ENCODE measurements around the gene PRPSAP1. TPM values are rescaled to one million over a fixed set of nuclear protein-coding genes. Genes with fewer than 3 reads are reported as not detected.

PRPSAP1 gene
- total and polyA plus RNA-seq, 2 of the 8 experiments (the other 6 are each of a cell fraction or from before 2014, with no cell fraction given): 32.0 to 54.2 TPM

- Histone ChIP-seq H2BK120ac (replicated peaks; ENCODE audit: low read depth, low read length) (no peak overlapping the region), H3K18ac (ENCODE audit: extremely low read depth, low read length) (no peak overlapping the region), H3K4ac (replicated peaks; ENCODE audit: insufficient read length, low read depth, low read length) (no peak overlapping the region), H3K79me2 (ENCODE audit: control insufficient read depth in 1 of 2, insufficient read depth in 2 of 2, low read length in 2 of 2) (peaks cover 0 to 10% of the 10 kb centered on the region in 2 experiments; a peak in 1 of 4 replicates), H3K27me3 (replicated peaks in 1 of 4; ENCODE audit: control insufficient read depth in 3 of 4, extremely low read depth in 1 of 4, insufficient read depth in 3 of 4, low read length in 3 of 4) (no peaks in the 10 kb centered on the region), H3K4me3 (ENCODE audit: extremely low read depth in 1 of 4, insufficient read depth in 2 of 4, low read depth in 3 of 4, low read length in 4 of 4) (no peak overlapping the region; a peak in 2 of 8 replicates), H4K8ac (ENCODE audit: extremely low read depth, insufficient read depth, low read length) (no peak overlapping the region; the same call in 1 of the 2 replicates), H3K9me3 (ENCODE audit: insufficient read depth in 2 of 2, low read depth in 1 of 2, low read length in 1 of 2) (no peaks in the 10 kb centered on the region), H3K9ac (replicated peaks in 1 of 4; ENCODE audit: extremely low read depth in 1 of 4, low read depth in 3 of 4, low read length in 3 of 4) (no peak overlapping the region), H2BK5ac (ENCODE audit: low read depth, low read length) (no peak overlapping the region), H4K91ac (replicated peaks; ENCODE audit: insufficient read length, low read length) (no peak overlapping the region), H3K56ac (replicated peaks; ENCODE audit: insufficient read length, low read depth, low read length) (no peak overlapping the region), H2BK15ac (ENCODE audit: low read length) (no peak overlapping the region), H2BK12ac (ENCODE audit: low read depth, low read length) (no peak overlapping the region), H3K27ac (ENCODE audit: low read depth, low read length) (no peak overlapping the region), H3K23ac (ENCODE audit: insufficient read length) (no peak overlapping the region), H3K14ac (ENCODE audit: insufficient read length) (no peak overlapping the region), H2BK20ac (ENCODE audit: low read length) (no peak overlapping the region), H3K4me1 (replicated peaks in 1 of 4; ENCODE audit: control insufficient read depth in 3 of 4, insufficient read depth in 4 of 4, low read length in 3 of 4) (peaks cover 0 to 6% (median 0%) of the 10 kb centered on the region in 4 experiments; a peak in 3 of 7 replicates), H3K4me2 (ENCODE audit: insufficient read depth in 1 of 2, low read depth in 2 of 2, low read length in 2 of 2) (peak overlapping the region in 1 of 2 experiments; percentile 94; a peak in 2 of 4 replicates), H4K20me1 (replicated peaks in 1 of 2; ENCODE audit: control insufficient read depth in 1 of 2, insufficient read depth in 2 of 2, low read length in 2 of 2) (peaks cover 0 to 4% of the 10 kb centered on the region in 2 experiments), H2AFZ (ENCODE audit: low read length) (0 out of 2 replicates have a peak overlapping the region, but pooled peaks have one; percentile 75), H3K23me2 (ENCODE audit: low read depth, low read length) (peaks cover 9% of the 10 kb centered on the region; the same call in 1 of the 2 replicates), H2AK5ac (ENCODE audit: low read depth, low read length) (no peak overlapping the region), H3K79me1 (ENCODE audit: low read depth, low read length) (peaks cover 4% of the 10 kb centered on the region; the same call in 1 of the 2 replicates), H4K5ac (ENCODE audit: insufficient read length, low read depth, low read length) (no peak overlapping the region), H3K36me3 (ENCODE audit: control insufficient read depth in 2 of 4, insufficient read depth in 4 of 4, low read length in 3 of 4) (no peaks in the 10 kb centered on the region)
- CTCF ChIA-PET (ENCODE audit: partially characterized antibody): interaction anchor here (0.5 to 29.3 kb wide), 4 partner anchors 15 to 131 kb away, joined by 3 to 635 read pairs (median 5); partner anchors contain the start of gene SPHK1
- no peak for FAIRE-seq
- POLR2A ChIA-PET (ENCODE audit: partially characterized antibody): interaction anchor here (1.0 to 2.3 kb wide), 3 partner anchors 8 to 31 kb away, joined by 3 to 15 read pairs (median 13); partner anchors contain the start of gene SPHK1
- 82% methylated on average over 13 of the region's 13 CpGs; no CpG with 5 or more reads in 1 of the 2 experiments for WGBS, 2 experiments (ENCODE audit: extremely low coverage in 1 of 2, insufficient coverage in 1 of 2, insufficient read length in 1 of 2, insufficient replicate concordance in 2 of 2, low coverage in 1 of 2, low lambda C conversion rate in 2 of 2, missing lambda C conversion rate in 1 of 2)
- peak in 1 of 2 experiments; percentile 48 for DNase-seq (ENCODE audit: low read depth in 1 of 2, low spot score in 2 of 2)
- TF ChIP-seq TAF7 (optimal IDR thresholded peaks at IDR 0.05; ENCODE audit: borderline replicate concordance, low read depth, low read length) (no peak), KDM4A (IDR thresholded peaks at IDR 0.05; ENCODE audit: low read depth, low read length, severe bottlenecking) (no peak), CTBP2 (IDR thresholded peaks at IDR 0.05; ENCODE audit: borderline replicate concordance, insufficient read depth, insufficient read length, low read length) (no peak), EZH2 (IDR thresholded peaks at IDR 0.05; ENCODE audit: low read depth, low read length, severe bottlenecking) (no peak), FOSL1 (IDR thresholded peaks at IDR 0.05; ENCODE audit: insufficient read depth, low read depth, low read length) (no peak), NRF1 (IDR thresholded peaks at IDR 0.05; ENCODE audit: low read depth, low read length) (no peak), ZNF274 (IDR thresholded peaks at IDR 0.05; ENCODE audit: borderline replicate concordance, extremely low read depth, low read length) (no peak), E2F6 (IDR thresholded peaks at IDR 0.05) (no peak), SIRT6 (IDR thresholded peaks at IDR 0.05; ENCODE audit: low read length) (no peak), PHF8 (conservative IDR thresholded peaks at IDR 0.05; ENCODE audit: low read depth, low read length) (no peak), RNF2 (IDR thresholded peaks at IDR 0.05; ENCODE audit: borderline replicate concordance, low read depth, low read length, missing control alignments, poor library complexity, severe bottlenecking) (no peak)
Observed at GRCh38 chr17:76354747-76355310, 1.1 kb upstream of the PRPSAP1 start.
